GM15510 (cell line): ENCODE measurements around the gene RECQL5.

Experiments
- POLR2A ChIP-seq: IDR thresholded peaks from 3 replicates; pipeline ENCODE4 v1.6.1; 2011; ENCODE audit warnings: borderline replicate concordance; ENCODE audit not compliant: insufficient read length; ENCODE audit errors: extremely low read depth

The RECQL5 gene

GRCh38 chr17:75624714-75625345 lies 42.1 kb downstream of the RECQL5 start:
- TF ChIP-seq POLR2A = no peak

GRCh38 chr17:75624021-75624420 lies 42.9 kb downstream of the RECQL5 start:
- no peak for TF ChIP-seq POLR2A

- TF ChIP-seq POLR2A = no peak
Observed at GRCh38 chr17:75623386-75623785, 43.6 kb downstream of the RECQL5 start.

- no peak for TF ChIP-seq POLR2A
Observed at GRCh38 chr17:75622771-75623273, 44.1 kb downstream of the RECQL5 start.

- no peak for TF ChIP-seq POLR2A
Observed at GRCh38 chr17:75622076-75622475, 44.9 kb downstream of the RECQL5 start.

DNA sequence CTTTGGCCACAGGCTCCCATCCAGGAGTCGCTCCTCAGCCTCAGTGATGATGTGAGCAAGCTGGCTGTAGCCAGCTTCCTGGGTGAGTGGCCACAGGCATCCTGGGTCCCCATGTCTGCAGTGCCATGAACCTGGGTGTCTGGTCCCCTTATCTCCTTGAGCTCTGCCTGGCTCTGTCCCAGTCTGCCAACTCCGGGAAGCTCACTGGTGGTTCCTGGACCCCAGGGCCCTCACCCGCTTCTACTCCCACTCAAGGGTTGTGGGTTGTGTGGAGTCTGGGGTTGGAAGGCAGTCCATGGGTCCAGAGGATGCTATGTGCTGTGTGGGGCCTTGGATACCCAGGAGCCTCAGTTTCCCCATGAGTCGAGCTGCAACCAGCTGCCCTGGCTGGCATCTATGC lies 45.5 kb downstream of the RECQL5 start:
- no peak for TF ChIP-seq POLR2A

- no peak for TF ChIP-seq POLR2A
Observed at GRCh38 chr17:75619506-75620431, 47.2 kb downstream of the RECQL5 start.

GRCh38 chr17:75617675-75618074 lies 49.3 kb downstream of the RECQL5 start:
- no peak for TF ChIP-seq POLR2A

DNA sequence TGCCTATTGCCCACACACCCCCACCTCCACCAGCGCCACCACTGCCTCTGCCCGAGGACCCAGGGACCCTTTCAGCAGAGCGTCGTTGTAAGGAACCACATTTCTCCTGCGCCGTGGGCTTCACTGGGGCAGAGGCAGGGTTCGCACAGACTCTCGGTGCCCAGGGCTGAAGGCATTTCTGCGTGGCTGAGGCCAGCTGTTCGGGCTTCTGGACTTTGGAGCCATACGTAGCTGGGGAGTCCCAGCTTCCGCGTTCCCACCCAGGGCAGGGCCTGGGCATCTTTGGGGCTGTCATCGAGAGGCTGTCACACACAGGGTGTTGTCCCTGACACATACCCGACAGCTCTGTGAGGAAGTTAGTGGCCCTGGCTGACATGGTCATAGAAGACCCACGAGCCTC lies 49.7 kb downstream of the RECQL5 start:
- no peak for TF ChIP-seq POLR2A

DNA sequence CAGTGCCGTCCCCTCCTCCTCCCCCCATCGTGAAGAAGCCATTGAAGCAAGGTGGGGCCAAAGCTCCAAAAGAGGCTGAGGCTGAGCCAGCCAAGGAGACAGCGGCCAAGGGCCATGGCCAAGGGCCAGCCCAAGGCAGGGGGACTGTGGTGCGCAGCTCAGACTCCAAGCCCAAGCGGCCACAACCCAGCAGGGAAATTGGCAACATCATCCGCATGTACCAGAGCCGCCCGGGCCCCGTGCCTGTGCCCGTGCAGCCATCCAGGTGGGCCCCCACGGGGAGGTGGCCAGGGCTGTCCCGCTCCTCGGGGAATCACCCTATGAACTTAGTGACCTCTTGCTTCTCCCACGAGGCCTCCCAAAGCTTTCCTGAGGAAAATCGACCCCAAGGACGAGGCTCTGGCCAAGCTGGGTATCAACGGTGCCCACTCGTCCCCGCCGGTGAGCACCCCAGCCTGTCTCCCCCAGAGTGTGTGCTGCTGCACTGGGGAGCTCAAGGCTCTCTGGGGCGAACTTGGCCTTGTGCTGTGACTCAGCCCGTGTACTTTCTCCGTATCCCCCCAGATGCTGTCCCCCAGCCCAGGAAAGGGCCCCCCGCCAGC lies 50.3 kb downstream of the RECQL5 start:
- no peak for TF ChIP-seq POLR2A

DNA sequence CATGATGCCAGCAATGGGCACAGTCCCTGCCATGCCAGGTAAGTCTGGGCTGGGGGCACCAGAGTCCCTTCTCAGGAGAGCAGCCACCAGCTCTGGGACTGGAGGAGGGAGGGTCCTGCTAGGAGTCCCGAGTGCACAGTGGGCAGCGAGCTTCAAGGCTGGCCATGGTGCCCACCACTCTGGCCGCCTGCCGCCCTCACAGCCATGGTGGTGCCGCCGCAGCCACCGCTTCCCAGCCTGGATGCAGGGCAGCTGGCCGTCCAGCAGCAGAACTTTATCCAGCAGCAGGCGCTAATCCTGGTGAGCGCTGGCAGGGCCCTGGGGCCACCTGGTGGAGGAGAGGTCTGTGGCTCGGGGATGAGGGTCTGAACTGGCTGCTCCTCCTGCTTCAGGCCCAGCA lies 51.7 kb downstream of the RECQL5 start:
- TF ChIP-seq POLR2A = no peak

- no peak for TF ChIP-seq POLR2A
Observed at GRCh38 chr17:75614556-75615270, 52.2 kb downstream of the RECQL5 start.

DNA sequence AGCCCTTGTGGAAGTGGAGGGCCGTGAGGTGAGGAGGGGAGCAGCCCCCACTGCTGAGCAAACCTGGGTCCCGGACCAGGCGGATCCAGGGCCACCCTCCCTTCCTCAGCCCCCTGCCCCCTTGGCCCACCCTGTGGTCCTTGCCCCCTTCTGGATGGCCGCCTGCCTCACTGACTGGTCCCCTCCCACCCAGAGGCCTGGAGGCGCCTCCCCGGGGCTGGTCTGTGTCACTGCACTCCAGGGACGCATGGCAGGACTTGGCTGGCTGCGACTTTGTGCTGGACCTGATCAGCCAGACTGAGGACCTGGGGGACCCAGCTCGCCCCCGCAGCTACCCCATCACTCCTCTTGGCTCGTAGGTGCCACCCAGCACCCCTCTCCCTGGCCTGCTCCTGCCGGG lies 52.9 kb downstream of the RECQL5 start:
- no peak for TF ChIP-seq POLR2A

GRCh38 chr17:75612906-75613626 lies 53.9 kb downstream of the RECQL5 start:
- TF ChIP-seq POLR2A = no peak

GRCh38 chr17:75611851-75612429 lies 55.0 kb downstream of the RECQL5 start:
- TF ChIP-seq POLR2A = no peak
